DMS53 treated with DMSO at 0.1 percent for 48 hours (cell line): Measurements from ENCODE around the gene RPUSD3.

Source experiments
- DNase-seq: peaks from one replicate; lab custom pipeline; 2025; ENCODE audit not compliant: unreplicated experiment; lab: John Stamatoyannopoulos, UW

RPUSD3 gene

DNA sequence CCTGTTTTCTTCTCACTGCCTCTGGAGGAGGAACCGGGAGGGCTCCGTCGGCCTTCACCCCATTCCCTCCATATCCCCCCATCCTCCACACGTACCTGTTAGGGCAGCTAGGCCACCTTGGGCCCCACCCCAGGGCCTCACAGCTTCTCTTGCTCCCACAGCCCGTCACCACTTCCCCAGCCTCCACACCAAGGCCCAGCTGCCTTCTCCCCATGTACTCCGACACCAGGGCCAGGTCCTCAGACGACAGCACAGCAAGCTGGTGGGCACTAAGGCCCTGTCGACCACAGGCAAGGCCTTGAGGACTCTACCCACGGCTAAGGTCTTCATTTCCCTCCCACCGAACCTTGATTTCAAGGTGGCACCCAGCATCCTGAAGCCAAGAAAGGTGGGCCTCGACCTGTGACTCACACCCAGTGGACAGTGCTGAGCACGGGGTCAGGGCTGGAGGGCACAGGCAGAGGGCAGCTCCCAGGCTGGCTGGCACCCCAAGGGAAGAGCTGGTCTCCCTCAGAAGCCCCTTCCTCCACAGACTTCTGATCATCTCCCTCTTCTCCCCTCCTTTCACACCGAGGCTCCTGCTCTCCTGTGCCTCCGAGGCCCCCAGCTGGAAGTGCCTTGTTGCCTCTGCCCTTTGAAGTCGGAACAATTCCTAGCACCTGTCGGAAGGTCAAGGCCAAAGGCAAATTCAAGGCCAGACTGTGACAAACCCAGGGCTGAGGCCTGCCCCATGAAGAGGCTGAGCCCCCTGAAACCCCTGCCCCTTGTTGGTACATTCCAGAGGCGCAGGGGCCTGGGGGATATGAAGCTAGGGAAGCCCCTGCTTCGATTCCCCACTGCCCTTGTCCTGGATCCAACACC, 9.1 kb downstream of the RPUSD3 start:
- no peak for DNase-seq

DNA sequence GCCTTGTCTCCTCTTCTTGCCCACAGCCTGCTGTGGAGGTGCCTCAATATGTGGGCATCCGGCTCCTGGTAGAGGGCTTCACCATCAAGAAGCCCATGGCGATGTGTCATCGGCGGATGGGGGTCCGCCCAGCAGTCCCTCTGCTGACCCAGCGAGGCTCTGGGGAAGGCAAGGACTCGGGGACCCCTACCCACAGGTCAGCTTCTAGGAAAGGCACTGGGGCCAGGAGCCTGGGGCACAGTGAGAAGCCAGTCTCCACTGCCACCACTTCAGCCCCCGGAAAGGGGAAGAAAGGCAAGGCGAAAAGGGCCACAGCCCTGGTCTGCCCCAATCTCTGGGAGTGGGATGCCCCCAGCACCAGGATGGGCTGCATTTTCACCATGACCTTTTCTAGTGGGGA, 10.7 kb downstream of the RPUSD3 start:
- DNase-seq = no peak

DNA sequence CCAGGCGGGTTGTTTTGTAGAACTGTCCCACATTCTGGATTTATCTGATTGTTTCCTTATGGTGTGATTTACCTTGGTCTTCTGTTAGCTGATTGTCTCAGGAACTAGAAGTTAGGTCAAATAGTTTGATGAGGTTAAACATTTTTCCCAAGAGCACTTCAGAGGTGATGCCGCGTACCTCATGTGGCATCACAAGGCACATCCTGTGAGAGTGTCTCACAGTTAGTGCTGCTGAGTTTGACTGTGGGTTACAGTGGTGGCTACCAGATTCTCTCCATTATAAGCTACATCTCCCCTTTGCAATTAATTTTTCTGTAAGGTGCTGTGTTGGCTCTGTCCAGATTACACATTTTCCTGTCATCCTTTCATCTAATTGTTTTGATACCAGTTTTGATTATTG, 12.6 kb downstream of the RPUSD3 start:
- no peak for DNase-seq

DNA sequence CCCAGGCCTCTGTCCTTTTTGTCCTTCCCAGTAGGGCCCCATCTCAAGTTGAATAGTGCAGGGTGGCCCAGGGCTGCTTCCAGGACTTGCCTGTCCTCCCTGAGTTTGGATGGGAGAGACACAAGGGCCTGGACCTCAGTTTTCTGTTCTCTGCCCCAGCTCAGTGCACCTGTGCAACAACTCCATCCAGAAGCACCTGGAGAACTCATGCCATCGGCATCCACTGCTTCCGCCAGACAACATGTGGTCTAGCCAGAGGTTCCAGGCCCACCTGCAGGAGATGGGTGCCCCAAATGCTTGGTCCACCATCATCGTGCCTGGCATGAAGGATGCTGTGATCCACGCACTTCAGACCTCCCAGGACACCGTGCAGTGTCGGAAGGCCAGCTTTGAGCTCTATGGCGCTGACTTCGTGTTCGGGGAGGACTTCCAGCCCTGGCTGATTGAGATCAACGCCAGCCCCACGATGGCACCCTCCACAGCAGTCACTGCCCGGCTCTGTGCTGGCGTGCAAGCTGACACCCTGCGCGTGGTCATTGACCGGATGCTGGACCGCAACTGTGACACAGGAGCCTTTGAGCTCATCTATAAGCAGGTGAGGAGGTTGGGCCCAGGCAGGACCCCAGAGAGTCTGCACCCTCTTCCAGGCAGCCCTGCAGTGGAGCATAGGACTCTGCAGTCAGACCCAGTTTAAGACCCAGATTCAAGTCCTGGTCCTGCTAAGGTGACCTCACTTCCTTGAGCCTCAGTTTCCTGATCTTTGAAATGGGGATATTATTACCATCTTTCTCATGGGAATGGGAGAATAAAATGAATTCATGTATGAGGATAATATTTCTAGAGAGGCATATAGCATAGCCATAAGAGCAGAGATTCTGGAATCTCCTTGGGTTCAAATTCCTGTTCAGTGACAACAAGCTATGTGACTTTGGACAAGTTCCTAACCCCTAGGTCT, 14.7 kb downstream of the RPUSD3 start:
- DNase-seq = no peak

DNA sequence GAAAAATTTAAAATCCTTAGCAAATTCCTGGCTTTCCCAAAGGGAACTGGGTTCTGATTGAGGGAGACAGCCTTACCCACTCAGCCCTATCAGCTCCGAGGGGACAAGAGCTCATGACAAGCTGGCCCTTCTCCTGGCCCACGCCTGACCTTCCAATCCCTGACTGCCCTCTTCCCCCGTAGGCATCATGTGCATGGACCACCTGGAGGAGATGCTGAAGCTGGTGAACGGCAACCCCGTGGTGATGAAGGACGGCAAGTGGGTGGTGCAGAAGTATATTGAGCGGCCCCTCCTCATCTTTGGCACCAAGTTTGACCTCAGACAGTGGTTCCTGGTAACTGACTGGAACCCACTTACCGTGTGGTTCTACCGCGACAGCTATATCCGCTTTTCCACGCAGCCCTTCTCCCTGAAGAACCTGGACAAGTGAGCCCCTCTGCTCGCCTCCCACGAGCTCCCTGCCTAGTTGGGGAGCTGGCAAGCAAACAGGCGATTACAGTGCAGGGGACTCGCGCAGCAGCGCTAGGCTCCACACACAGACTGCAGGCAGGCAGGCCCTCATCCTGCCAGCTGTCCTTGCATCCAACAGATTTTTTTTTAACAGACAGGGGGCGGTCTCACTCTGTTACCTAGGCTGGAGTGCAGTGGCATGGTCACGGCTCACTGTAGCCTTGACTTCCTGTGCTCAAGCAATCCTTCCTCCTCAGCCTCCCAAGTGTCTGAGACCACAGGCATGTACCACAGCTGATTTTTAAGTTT, 16.8 kb downstream of the RPUSD3 start:
- no peak for DNase-seq

DNA sequence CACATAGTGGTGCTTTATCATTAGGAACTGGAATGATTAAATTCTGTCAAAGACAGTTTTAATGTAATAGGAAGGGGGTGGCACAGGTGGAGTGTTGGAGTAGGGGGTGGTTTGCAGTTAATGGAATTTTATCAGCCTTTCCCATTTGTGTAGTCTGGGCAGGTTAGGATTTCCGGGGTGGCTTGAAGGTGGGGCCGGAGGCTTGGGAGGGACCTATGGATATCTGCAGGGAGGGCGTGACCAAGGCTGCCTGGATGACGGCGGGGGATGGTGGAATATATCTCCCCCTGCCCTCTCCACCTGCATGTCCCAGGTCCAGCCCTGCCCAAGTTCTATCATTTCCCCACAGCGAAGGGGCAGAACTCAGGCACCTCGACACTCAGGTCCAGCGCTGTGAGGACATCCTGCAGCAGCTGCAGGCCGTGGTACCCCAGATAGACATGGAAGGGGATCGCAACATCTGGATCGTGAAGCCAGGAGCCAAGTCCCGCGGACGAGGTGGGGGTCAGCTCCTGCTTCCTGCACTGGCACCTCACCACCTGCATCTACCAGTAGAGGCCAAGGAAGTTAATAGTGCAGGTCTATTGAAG, 18.3 kb downstream of the RPUSD3 start:
- no peak for DNase-seq

DNA sequence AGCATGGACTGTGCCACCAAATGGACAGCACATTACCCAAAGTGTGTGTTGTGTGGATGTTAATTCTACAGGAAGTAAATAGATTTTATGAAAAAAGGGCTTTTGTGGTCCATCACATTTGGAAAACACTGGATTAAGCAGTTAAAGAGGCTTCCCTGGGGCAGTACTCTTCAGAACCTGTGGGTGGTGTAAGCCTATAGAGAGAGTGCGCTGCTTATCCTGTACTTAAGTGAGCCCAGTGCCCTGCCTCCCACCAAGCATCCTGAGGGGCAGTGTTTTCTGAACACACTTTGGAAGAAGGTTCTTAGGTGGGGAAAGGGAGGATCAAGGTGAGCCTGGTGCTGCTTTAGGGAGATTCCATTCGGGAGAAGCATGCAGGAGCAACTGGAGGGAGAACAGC, 22.9 kb downstream of the RPUSD3 start:
- no peak for DNase-seq

DNA sequence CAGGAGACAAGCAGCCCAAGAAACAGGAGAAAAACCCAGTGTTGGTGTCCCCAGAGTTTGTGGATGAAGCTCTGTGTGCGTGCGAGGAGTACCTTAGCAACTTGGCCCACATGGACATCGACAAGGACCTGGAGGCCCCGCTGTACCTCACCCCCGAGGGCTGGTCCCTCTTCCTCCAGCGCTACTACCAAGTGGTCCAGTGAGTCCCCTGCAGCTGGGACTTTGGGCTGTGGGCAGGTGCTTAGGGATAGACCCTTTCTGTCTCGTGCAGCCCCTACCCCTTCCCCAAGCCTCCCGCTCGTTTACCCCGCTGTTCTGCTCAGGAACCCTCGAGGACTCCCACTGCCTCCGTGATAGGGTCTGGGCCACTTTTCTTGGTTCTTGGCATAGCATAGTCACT, 23.3 kb downstream of the RPUSD3 start:
- no peak for DNase-seq

DNA sequence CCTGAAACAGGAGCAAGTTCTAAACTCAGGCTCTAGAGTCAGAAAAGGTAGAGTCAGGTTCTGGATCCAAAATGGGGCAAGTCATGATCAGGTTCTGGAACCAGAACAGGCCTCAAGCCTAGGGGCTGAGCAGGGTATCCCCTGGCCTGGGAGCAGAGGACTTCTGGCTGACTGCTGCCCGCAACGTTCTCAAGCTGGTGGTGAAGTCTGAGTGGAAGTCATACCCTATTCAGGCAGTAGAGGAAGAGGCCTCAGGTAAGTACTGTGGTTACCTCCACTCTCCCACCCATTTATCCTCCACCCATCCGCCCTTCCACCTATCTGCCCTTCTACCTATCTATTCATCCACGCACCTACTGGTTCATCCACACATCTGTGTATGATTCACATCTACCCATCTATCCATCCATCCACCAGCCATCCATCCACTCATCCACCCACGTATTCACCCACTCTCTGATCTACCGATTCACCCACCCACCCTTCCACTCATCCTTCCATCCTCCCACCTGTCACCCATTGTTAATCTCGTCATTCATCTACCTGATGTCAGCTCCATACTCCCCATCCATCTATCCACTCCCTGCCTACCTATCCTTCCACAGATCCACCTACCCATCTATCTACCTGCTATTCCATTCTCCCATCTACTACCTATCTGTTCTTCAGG, 25.0 kb downstream of the RPUSD3 start:
- DNase-seq = no peak

DNA sequence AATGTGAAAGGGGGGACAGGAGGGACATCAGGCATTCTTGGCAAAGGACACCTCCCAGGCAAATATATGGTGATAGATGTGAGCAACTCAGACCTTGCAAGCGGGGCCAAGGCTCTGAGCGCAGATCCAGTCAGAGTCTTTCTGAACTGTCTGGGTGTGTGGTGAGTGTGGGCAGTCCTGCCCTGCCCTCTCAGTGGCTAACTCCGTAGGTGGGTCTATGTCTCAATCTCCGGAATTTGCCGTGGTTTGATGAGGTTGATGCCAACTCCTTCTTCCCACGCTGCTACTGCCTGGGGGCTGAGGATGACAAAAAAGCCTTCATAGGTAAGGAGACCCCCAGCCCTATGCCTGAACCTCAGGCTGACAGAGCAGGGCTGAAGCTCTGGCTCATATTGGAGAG, 26.4 kb downstream of the RPUSD3 start:
- no peak for DNase-seq

DNA sequence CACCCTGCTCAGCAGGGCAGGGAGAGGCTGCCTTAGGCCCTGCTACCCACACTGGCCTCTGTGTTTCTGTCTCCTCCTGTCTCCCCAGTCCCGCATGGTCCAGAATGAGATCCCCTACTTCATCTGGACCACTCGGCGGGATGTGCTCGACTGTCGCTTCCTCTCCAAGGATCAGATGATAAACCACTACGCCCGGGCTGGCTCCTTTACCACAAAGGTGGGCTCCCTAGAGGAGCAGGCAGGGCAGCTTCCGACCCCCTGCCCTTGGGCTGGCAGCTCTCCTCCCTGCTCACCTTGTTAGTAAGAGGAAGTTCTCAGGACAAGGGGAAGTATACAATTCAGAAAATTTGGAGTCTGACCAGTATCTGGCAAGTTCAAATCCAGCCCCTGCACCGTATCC, 27.8 kb downstream of the RPUSD3 start:
- no peak for DNase-seq

DNA sequence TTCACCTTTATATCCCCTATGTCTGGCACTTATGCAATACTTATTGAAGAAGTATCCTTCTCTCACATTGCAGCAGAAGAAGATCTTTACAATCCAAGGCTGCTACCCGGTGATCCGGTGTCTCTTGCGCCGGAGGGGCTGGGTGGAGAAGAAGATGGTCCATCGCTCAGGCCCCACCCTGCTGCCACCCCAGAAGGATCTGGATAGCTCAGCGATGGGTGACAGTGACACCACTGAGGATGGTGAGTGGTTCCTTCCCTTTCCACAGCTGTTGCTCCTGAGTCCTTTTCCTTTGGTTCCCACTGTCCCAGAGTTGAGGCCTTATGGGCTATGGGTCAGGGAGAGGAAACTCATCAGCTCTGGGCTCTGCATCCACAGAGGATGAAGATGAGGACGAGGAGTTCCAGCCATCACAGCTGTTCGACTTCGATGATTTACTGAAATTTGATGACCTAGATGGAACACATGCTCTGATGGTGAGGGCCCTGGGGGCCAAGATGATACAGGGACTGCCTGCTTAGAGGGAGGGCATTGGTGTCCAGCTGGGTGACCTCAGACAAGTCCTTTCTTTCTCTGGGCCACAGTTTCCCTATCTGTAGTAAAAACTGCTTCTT, 30.8 kb downstream of the RPUSD3 start:
- no peak for DNase-seq

DNA sequence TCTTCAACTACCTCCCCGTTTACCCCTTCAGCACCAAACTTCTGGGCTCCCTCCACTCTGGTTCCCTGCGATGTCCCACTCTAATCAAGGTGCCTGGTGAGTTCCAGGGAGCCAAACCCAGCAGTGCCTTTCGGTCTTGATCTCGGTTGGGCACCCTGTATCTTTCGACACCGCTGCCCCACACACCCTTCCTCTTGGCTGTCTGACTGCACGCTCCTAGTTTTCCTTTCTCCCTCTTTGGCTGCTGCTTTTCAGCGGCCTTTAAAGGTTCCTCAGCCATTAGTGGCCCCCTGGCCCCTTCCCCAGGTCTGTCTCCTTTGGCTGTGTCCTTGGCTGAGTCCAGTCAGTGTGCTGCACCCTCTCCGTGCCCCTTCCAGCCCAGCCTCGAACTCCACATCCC, 33.0 kb downstream of the RPUSD3 start:
- DNase-seq = no peak

DNA sequence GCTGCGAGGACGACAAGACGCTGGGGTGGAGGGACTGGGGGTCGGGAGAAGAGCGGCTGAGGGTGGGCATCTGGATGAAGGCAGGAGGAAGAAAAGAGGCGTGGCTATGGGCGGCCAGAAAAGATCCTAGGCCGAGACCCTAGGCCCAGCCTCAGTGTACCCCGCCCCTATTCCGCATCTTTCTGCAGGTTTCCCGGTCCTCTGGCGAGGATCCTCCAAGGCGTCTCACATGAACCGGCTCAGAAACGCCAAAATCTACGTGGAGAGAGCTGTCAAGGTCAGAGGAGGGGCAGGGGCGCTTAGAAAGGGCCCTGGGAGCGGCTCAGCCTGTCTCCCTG, 33.4 kb downstream of the RPUSD3 start:
- no peak for DNase-seq

DNA sequence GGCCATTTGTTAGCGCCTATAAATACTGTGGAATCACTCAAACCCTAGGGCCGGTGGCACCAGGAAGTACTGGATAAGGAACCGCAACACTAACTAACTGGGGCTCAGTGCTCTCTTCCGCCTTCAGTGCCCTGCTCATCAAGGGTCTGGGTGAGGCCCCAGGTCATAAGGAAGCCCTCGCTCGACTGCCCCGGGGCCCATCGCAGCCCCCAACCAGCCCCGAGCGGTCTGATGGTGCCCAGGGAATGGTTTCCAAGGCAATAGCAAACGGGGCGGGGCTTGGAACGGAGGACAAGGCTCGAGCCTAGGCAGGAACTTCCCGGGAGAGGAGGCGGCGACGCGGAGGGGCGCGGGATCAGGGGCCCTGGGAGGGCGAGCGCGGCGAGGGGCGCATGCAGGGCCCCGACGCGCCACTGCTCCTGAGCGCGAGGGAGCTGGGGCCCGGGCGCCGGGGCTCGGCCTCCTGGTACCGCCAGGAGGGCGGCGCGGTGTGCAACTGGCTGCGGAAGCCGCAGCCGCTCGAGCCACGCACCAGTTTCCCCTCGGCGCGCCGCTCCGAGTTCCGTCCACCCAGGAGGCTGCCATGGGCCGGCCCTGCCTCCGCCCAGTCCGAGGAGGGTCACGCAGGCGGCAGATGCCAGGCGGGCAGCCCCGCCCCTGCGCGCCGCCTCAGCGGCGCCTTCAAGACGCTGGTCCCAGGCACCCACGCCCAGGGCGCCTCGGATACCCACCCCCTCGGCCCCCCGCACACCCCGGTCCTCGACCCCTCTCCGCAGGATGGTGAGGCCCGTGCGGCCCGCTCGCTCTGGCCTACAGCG, 34.0 kb downstream of the RPUSD3 start, which contains the start of gene TTLL3:
Gene TTLL3 (plus strand): TSS at position 648 of the 818 bp plus-strand sequence. CDS start 400 bp downstream, outside the sequence.
- peak; percentile 4 for DNase-seq

DNA sequence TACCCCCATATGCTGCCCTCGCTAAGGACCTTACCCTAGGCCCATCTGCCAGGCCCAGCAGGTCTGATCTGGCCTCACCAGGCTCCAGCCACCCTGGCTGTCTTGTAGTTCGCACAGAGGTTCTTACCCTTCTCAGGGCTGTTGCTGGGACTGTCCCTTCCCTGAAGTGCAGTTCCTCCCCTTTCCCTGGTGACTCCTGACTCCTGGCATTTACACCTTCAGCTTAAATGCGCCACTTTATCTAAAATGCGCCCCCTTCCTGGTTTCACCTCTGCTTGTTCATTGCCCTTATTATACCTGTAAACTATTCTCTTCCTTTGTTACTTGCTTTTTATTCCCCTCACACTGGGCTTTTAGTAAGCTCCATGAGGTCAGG, 34.6 kb downstream of the RPUSD3 start:
- no peak for DNase-seq

DNA sequence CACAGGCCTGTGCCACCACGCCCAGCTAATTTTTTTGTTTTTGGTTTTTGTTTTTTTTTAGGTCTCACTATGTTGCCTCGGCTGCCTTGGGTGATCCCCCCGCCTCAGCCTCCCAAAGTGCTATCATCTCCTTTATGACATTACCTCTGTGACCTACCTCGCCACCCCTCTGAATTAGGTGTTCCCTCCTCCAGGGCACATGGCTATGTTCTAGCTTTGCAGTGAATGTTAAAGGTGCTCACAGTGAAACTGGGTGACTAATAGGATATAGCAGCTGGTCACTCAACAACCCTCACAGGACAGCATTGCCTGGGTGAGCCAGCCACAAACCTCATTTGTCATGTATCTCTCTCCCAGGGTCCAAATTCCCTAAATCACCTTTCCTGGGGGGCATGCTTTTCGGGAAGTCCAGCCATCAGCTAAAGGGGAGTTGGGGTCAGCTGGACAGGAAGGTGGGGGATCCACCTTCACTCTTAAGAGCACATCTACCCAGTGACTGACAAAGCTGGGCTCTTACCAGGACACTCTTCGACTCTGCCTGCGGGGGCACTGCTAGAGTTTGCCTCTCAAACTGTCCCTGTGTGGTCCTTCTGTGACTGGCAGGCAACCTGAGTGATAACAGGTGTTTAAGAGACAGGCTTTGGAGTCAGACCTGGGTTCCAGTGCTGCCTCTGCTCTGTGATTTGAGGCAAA, 35.3 kb downstream of the RPUSD3 start:
- DNase-seq = peak; percentile 7

DNA sequence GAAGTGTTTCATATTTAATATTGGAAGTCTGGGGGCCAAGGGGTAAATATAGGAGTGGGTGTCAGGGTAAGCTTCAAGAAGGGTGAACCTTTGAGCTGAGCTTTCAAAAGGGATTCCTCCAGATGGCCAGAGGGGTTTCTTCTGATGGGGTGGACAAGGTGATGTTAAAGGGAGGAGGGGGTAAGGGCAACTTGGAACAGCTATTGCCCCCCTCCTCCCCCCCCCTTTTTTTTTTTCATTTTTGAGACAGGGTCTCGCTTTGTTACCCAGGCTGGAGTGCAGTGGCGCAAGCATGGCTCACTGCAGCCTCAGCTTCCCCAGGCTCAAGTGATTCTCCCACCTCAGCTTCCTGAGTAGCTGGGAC, 35.8 kb downstream of the RPUSD3 start:
- no peak for DNase-seq
